Fibroblast of pulmonary artery (primary cell): ENCODE data around the gene SLC27A1.
"Not testable (repeated sequence)": the region's sequence is repeated elsewhere in the genome, so short reads cannot be mapped to it uniquely, and the experiment has no call there.

Experiments used
- DNase-seq: peaks from one replicate; pipeline ENCODE4 v3.0.0-alpha.2; 2010; ENCODE audit warnings: low read depth
- H3K4me3 ChIP-seq: replicated peaks from 2 replicates; pipeline ENCODE4 v1.5.1; 2011; ENCODE audit warnings: low read depth, mild to moderate bottlenecking, control low read depth, low read length, moderate library complexity
- CTCF ChIP-seq: IDR thresholded peaks from 2 replicates; pipeline ENCODE4 v1.5.1; 2011; ENCODE audit warnings: mild to moderate bottlenecking, control low read depth, low read length, inconsistent platforms; ENCODE audit errors: missing control alignments

The SLC27A1 gene

GRCh38 chr19:17497149-17497798 lies 26.9 kb downstream of the SLC27A1 start:
- DNase-seq: no peak
- TF ChIP-seq CTCF: no peak
- no peak overlapping the region for H3K4me3 ChIP-seq

- DNase-seq, H3K4me3 ChIP-seq: not testable (repeated sequence)
These were observed 28.7 kb downstream of the SLC27A1 start for GRCh38 chr19:17499025-17499424.

GRCh38 chr19:17499648-17500446 lies 29.5 kb downstream of the SLC27A1 start:
- peak; percentile 84 for DNase-seq
- no peak overlapping the region for H3K4me3 ChIP-seq
- TF ChIP-seq CTCF: no peak

GRCh38 chr19:17500447-17501198 lies 30.3 kb downstream of the SLC27A1 start:
- no peak overlapping the region for H3K4me3 ChIP-seq
- no peak for DNase-seq
- no peak for TF ChIP-seq CTCF

GRCh38 chr19:17503240-17503639 lies 32.9 kb downstream of the SLC27A1 start:
- no peak for DNase-seq
- no peak overlapping the region for H3K4me3 ChIP-seq
- no peak for TF ChIP-seq CTCF

GRCh38 chr19:17504030-17504429 lies 33.7 kb downstream of the SLC27A1 start:
- TF ChIP-seq CTCF: no peak
- no peak overlapping the region for H3K4me3 ChIP-seq
- DNase-seq: no peak

GRCh38 chr19:17504456-17504855 lies 34.1 kb downstream of the SLC27A1 start:
- no peak for DNase-seq
- H3K4me3 ChIP-seq: no peak overlapping the region
- no peak for TF ChIP-seq CTCF
